HEK293 (cell line): ENCODE data around the gene CBX5.
A peak's percentile ranks its signal among the peaks of the same experiment; 100 is the strongest.

Experiments
- HOXA7 ChIP-seq: sonication (generic); formaldehyde crosslinking; IDR thresholded peaks from 2 replicates; pipeline ENCODE4 v1.8.1; 2022; ENCODE audit warnings: missing genetic modification reagents, borderline replicate concordance
- IKZF3 ChIP-seq: fragments of 450-650 bp; IDR thresholded peaks from 2 replicates; pipeline ENCODE4 v1.5.0; 2018; ENCODE audit warnings: missing biosample characterization, mild to moderate bottlenecking, missing genetic modification characterization, moderate library complexity
- KLF1 ChIP-seq: fragments of 450-650 bp; formaldehyde crosslinking; IDR thresholded peaks from 2 replicates; pipeline ENCODE4 v1.5.1; 2016; ENCODE audit warnings: missing biosample characterization, missing genetic modification characterization
- TRIM28 ChIP-seq: IDR thresholded peaks from 2 replicates; pipeline ENCODE4 v1.6.1; 2011; ENCODE audit warnings: low read length, control low read depth, borderline replicate concordance
- YY2 ChIP-seq: fragments of 450-650 bp; formaldehyde crosslinking; IDR thresholded peaks from 2 replicates; pipeline ENCODE4 v1.5.1; 2016; ENCODE audit warnings: missing biosample characterization, missing genetic modification characterization
- ZBTB17 ChIP-seq: fragments of 450-650 bp; formaldehyde crosslinking; IDR thresholded peaks from 2 replicates; pipeline ENCODE4 v1.5.1; 2016; ENCODE audit warnings: missing biosample characterization, missing genetic modification characterization
- ZBTB8A ChIP-seq: fragments of 450-650 bp; formaldehyde crosslinking; IDR thresholded peaks from 2 replicates; pipeline ENCODE4 v1.5.1; 2016; ENCODE audit warnings: missing biosample characterization, missing genetic modification characterization
- ZNF24 ChIP-seq: fragments of 450-650 bp; formaldehyde crosslinking; IDR thresholded peaks from 2 replicates; pipeline ENCODE4 v1.5.1; 2016; ENCODE audit warnings: missing biosample characterization, missing genetic modification characterization
- ZNF341 ChIP-seq: fragments of 450-650 bp; formaldehyde crosslinking; IDR thresholded peaks from 2 replicates; pipeline ENCODE4; 2016; ENCODE audit warnings: low read depth, missing biosample characterization, missing genetic modification characterization
- ZNF366 ChIP-seq: fragments of 450-650 bp; formaldehyde crosslinking; conservative IDR thresholded peaks from 2 replicates; pipeline ENCODE4 v1.5.1; 2016; ENCODE audit warnings: missing biosample characterization, missing genetic modification characterization
- ZNF600 ChIP-seq: fragments of 450-650 bp; formaldehyde crosslinking; IDR thresholded peaks from 2 replicates; pipeline ENCODE4 v1.5.1; 2016; ENCODE audit warnings: missing biosample characterization, missing genetic modification characterization
- ZNF626 ChIP-seq: fragments of 450-650 bp; sonication (Bioruptor Pico); formaldehyde crosslinking; IDR thresholded peaks from 2 replicates; pipeline ENCODE4 v1.5.1; 2018; ENCODE audit warnings: missing biosample characterization, missing genetic modification characterization, inconsistent platforms
- TF ChIP-seq, protein P1 (sequence below): fragments of 450-650 bp; formaldehyde crosslinking; IDR thresholded peaks from 2 replicates; pipeline ENCODE4 v1.5.1; 2017; ENCODE audit warnings: missing biosample characterization, missing genetic modification characterization
- TF ChIP-seq, protein P2 (sequence below): fragments of 450-650 bp; IDR thresholded peaks from 2 replicates; pipeline ENCODE4 v1.5.1; 2018; ENCODE audit warnings: missing biosample characterization, mild to moderate bottlenecking, missing genetic modification characterization
- TF ChIP-seq, protein P3 (sequence below): fragments of 450-650 bp; formaldehyde crosslinking; IDR thresholded peaks from 2 replicates; pipeline ENCODE4 v1.5.1; 2016; ENCODE audit warnings: missing biosample characterization, missing genetic modification characterization
- TF ChIP-seq, protein P4 (sequence below): fragments of 450-650 bp; formaldehyde crosslinking; IDR thresholded peaks from 2 replicates; pipeline ENCODE4 v1.5.1; 2016; ENCODE audit warnings: missing biosample characterization, missing genetic modification characterization
- TF ChIP-seq, protein P5 (sequence below): fragments of 450-650 bp; formaldehyde crosslinking; IDR thresholded peaks from 2 replicates; pipeline ENCODE4 v1.5.1; 2016; ENCODE audit warnings: missing biosample characterization, missing genetic modification characterization
- TF ChIP-seq, protein P6 (sequence below): fragments of 450-650 bp; formaldehyde crosslinking; IDR thresholded peaks from 2 replicates; pipeline ENCODE4 v1.5.1; 2017; ENCODE audit warnings: missing biosample characterization, missing genetic modification characterization
- TF ChIP-seq, protein P7 (sequence below): fragments of 450-650 bp; formaldehyde crosslinking; IDR thresholded peaks from 2 replicates; pipeline ENCODE4 v1.5.1; 2017; ENCODE audit warnings: missing biosample characterization, missing genetic modification characterization
- TF ChIP-seq, protein P8 (sequence below): fragments of 450-650 bp; formaldehyde crosslinking; IDR thresholded peaks from 2 replicates; pipeline ENCODE4; 2016; ENCODE audit warnings: missing biosample characterization, missing genetic modification characterization

CBX5 gene

DNA sequence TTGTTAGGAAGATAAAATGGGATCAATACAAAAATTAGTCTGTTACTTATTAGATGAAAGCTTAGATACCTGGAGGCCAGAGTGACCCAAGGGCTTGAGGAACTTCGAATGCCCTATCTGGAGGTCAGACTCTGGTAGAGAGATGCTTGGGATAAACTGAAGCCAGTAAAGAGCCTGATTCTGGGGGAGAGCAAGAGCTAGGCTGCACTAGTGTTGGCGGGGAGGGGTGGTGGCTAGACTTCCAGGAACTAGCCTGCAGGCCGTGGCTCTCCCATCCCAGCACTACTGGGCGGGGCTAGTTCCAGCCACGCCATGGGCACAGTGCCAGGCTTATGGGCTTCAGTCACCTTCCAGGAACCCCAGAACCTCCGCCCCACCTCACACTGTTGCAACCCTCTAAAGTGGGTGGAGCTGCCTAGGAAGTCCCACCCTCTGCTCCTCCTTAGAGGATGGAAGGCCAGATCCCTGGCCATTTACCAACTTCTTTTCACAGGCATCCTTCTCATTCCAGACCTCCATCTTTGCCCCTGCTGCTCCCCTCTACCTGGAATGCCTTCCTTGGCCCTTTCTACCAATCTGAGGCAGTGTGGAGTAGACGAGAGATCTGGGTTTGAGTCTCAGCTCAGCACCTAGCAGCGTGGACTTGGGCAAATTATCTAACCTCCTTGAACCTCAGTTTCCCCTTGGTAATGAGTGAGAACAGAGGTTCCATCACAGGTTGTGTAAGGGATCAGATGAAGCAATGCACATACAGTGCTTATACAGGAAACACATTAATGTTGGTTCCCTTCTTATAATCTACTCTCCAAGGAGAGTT, 27.2 kb upstream of the CBX5 start (continued):
- TF ChIP-seq, protein P1, sequence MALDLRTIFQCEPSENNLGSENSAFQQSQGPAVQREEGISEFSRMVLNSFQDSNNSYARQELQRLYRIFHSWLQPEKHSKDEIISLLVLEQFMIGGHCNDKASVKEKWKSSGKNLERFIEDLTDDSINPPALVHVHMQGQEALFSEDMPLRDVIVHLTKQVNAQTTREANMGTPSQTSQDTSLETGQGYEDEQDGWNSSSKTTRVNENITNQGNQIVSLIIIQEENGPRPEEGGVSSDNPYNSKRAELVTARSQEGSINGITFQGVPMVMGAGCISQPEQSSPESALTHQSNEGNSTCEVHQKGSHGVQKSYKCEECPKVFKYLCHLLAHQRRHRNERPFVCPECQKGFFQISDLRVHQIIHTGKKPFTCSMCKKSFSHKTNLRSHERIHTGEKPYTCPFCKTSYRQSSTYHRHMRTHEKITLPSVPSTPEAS, result no peak
- TF ChIP-seq ZNF366 (tag by site-specific recombination) (peak; percentile 48; the same call in 1 of the 2 replicates), HOXA7 (CRISPR knock-in tag) (no peak), ZNF24 (tag by site-specific recombination) (0 out of 2 replicates have a peak, but pooled peaks have one; percentile 35), ZBTB17 (tag by site-specific recombination) (0 out of 2 replicates have a peak, but pooled peaks have one; percentile 25), ZBTB8A (tag by site-specific recombination) (peak; percentile 60), ZNF600 (tag by site-specific recombination) (peak; percentile 65), ZNF341 (peak; percentile 56; the same call in 1 of the 2 replicates), KLF1 (tag by site-specific recombination) (peak; percentile 93), YY2 (peak; percentile 30; the same call in 1 of the 2 replicates), IKZF3 (tag by site-specific recombination) (0 out of 2 replicates have a peak, but pooled peaks have one; percentile 32), TRIM28 (no peak), ZNF626 (tag by site-specific recombination) (no peak)
- TF ChIP-seq, protein P2, sequence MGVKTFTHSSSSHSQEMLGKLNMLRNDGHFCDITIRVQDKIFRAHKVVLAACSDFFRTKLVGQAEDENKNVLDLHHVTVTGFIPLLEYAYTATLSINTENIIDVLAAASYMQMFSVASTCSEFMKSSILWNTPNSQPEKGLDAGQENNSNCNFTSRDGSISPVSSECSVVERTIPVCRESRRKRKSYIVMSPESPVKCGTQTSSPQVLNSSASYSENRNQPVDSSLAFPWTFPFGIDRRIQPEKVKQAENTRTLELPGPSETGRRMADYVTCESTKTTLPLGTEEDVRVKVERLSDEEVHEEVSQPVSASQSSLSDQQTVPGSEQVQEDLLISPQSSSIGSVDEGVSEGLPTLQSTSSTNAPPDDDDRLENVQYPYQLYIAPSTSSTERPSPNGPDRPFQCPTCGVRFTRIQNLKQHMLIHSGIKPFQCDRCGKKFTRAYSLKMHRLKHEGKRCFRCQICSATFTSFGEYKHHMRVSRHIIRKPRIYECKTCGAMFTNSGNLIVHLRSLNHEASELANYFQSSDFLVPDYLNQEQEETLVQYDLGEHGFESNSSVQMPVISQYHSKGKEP, result peak; percentile 84
- TF ChIP-seq, protein P3, sequence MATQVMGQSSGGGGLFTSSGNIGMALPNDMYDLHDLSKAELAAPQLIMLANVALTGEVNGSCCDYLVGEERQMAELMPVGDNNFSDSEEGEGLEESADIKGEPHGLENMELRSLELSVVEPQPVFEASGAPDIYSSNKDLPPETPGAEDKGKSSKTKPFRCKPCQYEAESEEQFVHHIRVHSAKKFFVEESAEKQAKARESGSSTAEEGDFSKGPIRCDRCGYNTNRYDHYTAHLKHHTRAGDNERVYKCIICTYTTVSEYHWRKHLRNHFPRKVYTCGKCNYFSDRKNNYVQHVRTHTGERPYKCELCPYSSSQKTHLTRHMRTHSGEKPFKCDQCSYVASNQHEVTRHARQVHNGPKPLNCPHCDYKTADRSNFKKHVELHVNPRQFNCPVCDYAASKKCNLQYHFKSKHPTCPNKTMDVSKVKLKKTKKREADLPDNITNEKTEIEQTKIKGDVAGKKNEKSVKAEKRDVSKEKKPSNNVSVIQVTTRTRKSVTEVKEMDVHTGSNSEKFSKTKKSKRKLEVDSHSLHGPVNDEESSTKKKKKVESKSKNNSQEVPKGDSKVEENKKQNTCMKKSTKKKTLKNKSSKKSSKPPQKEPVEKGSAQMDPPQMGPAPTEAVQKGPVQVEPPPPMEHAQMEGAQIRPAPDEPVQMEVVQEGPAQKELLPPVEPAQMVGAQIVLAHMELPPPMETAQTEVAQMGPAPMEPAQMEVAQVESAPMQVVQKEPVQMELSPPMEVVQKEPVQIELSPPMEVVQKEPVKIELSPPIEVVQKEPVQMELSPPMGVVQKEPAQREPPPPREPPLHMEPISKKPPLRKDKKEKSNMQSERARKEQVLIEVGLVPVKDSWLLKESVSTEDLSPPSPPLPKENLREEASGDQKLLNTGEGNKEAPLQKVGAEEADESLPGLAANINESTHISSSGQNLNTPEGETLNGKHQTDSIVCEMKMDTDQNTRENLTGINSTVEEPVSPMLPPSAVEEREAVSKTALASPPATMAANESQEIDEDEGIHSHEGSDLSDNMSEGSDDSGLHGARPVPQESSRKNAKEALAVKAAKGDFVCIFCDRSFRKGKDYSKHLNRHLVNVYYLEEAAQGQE, result no peak
- TF ChIP-seq, protein P4, sequence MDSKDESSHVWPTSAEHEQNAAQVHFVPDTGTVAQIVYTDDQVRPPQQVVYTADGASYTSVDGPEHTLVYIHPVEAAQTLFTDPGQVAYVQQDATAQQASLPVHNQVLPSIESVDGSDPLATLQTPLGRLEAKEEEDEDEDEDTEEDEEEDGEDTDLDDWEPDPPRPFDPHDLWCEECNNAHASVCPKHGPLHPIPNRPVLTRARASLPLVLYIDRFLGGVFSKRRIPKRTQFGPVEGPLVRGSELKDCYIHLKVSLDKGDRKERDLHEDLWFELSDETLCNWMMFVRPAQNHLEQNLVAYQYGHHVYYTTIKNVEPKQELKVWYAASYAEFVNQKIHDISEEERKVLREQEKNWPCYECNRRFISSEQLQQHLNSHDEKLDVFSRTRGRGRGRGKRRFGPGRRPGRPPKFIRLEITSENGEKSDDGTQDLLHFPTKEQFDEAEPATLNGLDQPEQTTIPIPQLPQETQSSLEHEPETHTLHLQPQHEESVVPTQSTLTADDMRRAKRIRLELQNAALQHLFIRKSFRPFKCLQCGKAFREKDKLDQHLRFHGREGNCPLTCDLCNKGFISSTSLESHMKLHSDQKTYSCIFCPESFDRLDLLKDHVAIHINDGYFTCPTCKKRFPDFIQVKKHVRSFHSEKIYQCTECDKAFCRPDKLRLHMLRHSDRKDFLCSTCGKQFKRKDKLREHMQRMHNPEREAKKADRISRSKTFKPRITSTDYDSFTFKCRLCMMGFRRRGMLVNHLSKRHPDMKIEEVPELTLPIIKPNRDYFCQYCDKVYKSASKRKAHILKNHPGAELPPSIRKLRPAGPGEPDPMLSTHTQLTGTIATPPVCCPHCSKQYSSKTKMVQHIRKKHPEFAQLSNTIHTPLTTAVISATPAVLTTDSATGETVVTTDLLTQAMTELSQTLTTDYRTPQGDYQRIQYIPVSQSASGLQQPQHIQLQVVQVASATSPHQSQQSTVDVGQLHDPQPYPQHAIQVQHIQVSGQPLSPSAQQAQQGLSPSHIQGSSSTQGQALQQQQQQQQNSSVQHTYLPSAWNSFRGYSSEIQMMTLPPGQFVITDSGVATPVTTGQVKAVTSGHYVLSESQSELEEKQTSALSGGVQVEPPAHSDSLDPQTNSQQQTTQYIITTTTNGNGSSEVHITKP (tag by site-specific recombination), result peak; percentile 89
- TF ChIP-seq, protein P5, sequence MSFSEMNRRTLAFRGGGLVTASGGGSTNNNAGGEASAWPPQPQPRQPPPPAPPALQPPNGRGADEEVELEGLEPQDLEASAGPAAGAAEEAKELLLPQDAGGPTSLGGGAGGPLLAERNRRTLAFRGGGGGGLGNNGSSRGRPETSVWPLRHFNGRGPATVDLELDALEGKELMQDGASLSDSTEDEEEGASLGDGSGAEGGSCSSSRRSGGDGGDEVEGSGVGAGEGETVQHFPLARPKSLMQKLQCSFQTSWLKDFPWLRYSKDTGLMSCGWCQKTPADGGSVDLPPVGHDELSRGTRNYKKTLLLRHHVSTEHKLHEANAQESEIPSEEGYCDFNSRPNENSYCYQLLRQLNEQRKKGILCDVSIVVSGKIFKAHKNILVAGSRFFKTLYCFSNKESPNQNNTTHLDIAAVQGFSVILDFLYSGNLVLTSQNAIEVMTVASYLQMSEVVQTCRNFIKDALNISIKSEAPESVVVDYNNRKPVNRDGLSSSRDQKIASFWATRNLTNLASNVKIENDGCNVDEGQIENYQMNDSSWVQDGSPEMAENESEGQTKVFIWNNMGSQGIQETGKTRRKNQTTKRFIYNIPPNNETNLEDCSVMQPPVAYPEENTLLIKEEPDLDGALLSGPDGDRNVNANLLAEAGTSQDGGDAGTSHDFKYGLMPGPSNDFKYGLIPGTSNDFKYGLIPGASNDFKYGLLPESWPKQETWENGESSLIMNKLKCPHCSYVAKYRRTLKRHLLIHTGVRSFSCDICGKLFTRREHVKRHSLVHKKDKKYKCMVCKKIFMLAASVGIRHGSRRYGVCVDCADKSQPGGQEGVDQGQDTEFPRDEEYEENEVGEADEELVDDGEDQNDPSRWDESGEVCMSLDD, result peak; percentile 48; the same call in 1 of the 2 replicates
- TF ChIP-seq, protein P6, sequence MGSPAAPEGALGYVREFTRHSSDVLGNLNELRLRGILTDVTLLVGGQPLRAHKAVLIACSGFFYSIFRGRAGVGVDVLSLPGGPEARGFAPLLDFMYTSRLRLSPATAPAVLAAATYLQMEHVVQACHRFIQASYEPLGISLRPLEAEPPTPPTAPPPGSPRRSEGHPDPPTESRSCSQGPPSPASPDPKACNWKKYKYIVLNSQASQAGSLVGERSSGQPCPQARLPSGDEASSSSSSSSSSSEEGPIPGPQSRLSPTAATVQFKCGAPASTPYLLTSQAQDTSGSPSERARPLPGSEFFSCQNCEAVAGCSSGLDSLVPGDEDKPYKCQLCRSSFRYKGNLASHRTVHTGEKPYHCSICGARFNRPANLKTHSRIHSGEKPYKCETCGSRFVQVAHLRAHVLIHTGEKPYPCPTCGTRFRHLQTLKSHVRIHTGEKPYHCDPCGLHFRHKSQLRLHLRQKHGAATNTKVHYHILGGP, result peak; percentile 97
- TF ChIP-seq, protein P7, sequence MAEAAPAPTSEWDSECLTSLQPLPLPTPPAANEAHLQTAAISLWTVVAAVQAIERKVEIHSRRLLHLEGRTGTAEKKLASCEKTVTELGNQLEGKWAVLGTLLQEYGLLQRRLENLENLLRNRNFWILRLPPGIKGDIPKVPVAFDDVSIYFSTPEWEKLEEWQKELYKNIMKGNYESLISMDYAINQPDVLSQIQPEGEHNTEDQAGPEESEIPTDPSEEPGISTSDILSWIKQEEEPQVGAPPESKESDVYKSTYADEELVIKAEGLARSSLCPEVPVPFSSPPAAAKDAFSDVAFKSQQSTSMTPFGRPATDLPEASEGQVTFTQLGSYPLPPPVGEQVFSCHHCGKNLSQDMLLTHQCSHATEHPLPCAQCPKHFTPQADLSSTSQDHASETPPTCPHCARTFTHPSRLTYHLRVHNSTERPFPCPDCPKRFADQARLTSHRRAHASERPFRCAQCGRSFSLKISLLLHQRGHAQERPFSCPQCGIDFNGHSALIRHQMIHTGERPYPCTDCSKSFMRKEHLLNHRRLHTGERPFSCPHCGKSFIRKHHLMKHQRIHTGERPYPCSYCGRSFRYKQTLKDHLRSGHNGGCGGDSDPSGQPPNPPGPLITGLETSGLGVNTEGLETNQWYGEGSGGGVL, result peak; percentile 32; the same call in 1 of the 2 replicates
- TF ChIP-seq, protein P8, sequence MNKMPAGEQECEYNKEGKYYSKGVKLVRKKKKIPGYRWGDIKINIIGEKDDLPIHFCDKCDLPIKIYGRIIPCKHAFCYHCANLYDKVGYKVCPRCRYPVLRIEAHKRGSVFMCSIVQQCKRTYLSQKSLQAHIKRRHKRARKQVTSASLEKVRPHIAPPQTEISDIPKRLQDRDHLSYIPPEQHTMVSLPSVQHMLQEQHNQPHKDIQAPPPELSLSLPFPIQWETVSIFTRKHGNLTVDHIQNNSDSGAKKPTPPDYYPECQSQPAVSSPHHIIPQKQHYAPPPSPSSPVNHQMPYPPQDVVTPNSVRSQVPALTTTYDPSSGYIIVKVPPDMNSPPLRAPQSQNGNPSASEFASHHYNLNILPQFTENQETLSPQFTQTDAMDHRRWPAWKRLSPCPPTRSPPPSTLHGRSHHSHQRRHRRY (tag by site-specific recombination), result 0 out of 2 replicates have a peak, but pooled peaks have one; percentile 38
